Fibroblast of lung (primary cell): ENCODE measurements around the gene LTF. TPM values are rescaled to one million over a fixed set of nuclear protein-coding genes. Genes with fewer than 3 reads are reported as not detected.

ENCODE experiments used
- DNase-seq, 2 donors: peaks; one replicate each; pipeline versions ENCODE4 v3.0.0 to v3.0.0-alpha.2; 2010; ENCODE audit warnings: low read depth in 2 of 2
- H2AFZ ChIP-seq: 2 replicates; pipeline ENCODE4 v1.5.1; 2012; ENCODE audit warnings: low read length, control low read depth, inconsistent platforms
- H3K27ac ChIP-seq: 2 replicates; pipeline ENCODE4 v1.5.1; 2011; ENCODE audit warnings: low read length, control low read depth; ENCODE audit not compliant: insufficient read depth
- H3K27me3 ChIP-seq: 2 replicates; pipeline ENCODE4 v1.5.1; 2011; ENCODE audit warnings: mild to moderate bottlenecking, low read length; ENCODE audit not compliant: control insufficient read depth, insufficient read depth
- H3K36me3 ChIP-seq: 2 replicates; pipeline ENCODE4 v1.5.1; 2011; ENCODE audit warnings: low read length; ENCODE audit not compliant: control insufficient read depth, insufficient read depth
- H3K4me1 ChIP-seq: 2 replicates; pipeline ENCODE4 v1.5.1; 2011; ENCODE audit warnings: low read length; ENCODE audit not compliant: control insufficient read depth, insufficient read depth; ENCODE audit errors: extremely low read depth
- H3K4me2 ChIP-seq: 2 replicates; pipeline ENCODE4 v1.5.1; 2011; ENCODE audit warnings: low read length, control low read depth; ENCODE audit not compliant: insufficient read depth; ENCODE audit errors: extremely low read depth
- H3K4me3 ChIP-seq, 4 experiments: fragments of 200-600 bp in 1 of 4; sonication (generic) in 1 of 4; replicated peaks in 1 of 4; 2 replicates each; pipeline ENCODE4 v1.5.1; 2011 to 2016; ENCODE audit warnings: low read length in 4 of 4, low read depth in 3 of 4, mild to moderate bottlenecking in 3 of 4, control low read depth in 2 of 4, inconsistent platforms in 1 of 4, mixed read lengths in 1 of 4; ENCODE audit not compliant: insufficient read depth in 1 of 4; ENCODE audit errors: control extremely low read depth in 1 of 4
- H3K79me2 ChIP-seq: 2 replicates; pipeline ENCODE4 v1.5.1; 2012; ENCODE audit warnings: mild to moderate bottlenecking, low read length, inconsistent platforms; ENCODE audit not compliant: control insufficient read depth, insufficient read depth
- H3K9ac ChIP-seq: 2 replicates; pipeline ENCODE4 v1.5.1; 2011; ENCODE audit warnings: mild to moderate bottlenecking, low read length, control low read depth; ENCODE audit not compliant: insufficient read depth
- H3K9me3 ChIP-seq: 2 replicates; pipeline ENCODE4 v1.5.1; 2012; ENCODE audit warnings: low read depth, low read length; ENCODE audit not compliant: control insufficient read depth, insufficient read depth
- H4K20me1 ChIP-seq: 2 replicates; pipeline ENCODE4 v1.5.1; 2011; ENCODE audit warnings: low read length; ENCODE audit not compliant: control insufficient read depth, insufficient read depth; ENCODE audit errors: extremely low read depth
- CTCF ChIP-seq, 2 donors: IDR thresholded peaks in 1 of 2; conservative IDR thresholded peaks in 1 of 2; 1 replicate in 1 of 2; 2 replicates in 1 of 2; pipeline ENCODE4 v1.5.1; 2011 to 2012; ENCODE audit warnings: low read length in 2 of 2, control low read depth in 1 of 2, inconsistent platforms in 1 of 2, low read depth in 1 of 2, mild to moderate bottlenecking in 1 of 2
- EZH2 ChIP-seq: IDR thresholded peaks from 2 replicates; pipeline ENCODE4 v1.5.1; 2012; ENCODE audit warnings: low read length, control low read depth, mild to moderate bottlenecking; ENCODE audit errors: missing control alignments
- polyA plus RNA-seq, 2 donors: library from polyadenylated mRNA; depleted of rRNA in 1 of 2; stranded (reverse) in 1 of 2; unstranded in 1 of 2; fragments of >200 nt; gene quantifications; 2 replicates each; pipeline ENCODE4 v1.2.1, GENCODE V29; 2011 to 2012; ENCODE audit warnings: missing spikeins in 1 of 2
- total RNA-seq: library from RNA; depleted of rRNA; stranded (reverse); fragments of >200 nt; gene quantifications from 2 replicates; pipeline ENCODE4 v1.2.1, GENCODE V29; 2014

The LTF gene
- total and polyA plus RNA-seq, 2 donors (not counting 1 experiment from before 2014, with no cell fraction given) = not detected

- TF ChIP-seq CTCF (conservative IDR thresholded peaks at IDR 0.05 in 1 of 2, IDR thresholded peaks at IDR 0.05 in 1 of 2; ENCODE audit: low read depth in 1 of 2, low read length in 2 of 2) (no peak), EZH2 (peak; percentile 59)
- Histone ChIP-seq H4K20me1 (no peaks in the 10 kb centered on the region), H3K79me2 (no peaks in the 10 kb centered on the region), H3K27ac (no peak overlapping the region), H3K9ac (no peak overlapping the region), H3K4me1 (no peaks in the 10 kb centered on the region), H3K27me3 (peaks cover 22% of the 10 kb centered on the region), H3K4me3 (no peak overlapping the region), H2AFZ (no peak overlapping the region), H3K9me3 (no peaks in the 10 kb centered on the region), H3K36me3 (no peaks in the 10 kb centered on the region), H3K4me2 (no peak overlapping the region)
- no peak for DNase-seq
Measured at GRCh38 chr3:46463868-46464241, 850 bp downstream of the LTF start.

- no peaks in the 10 kb centered on the region for H3K36me3 ChIP-seq
- H3K9me3 ChIP-seq = no peaks in the 10 kb centered on the region
- H3K27ac ChIP-seq = no peak overlapping the region
- no peaks in the 10 kb centered on the region for H3K4me1 ChIP-seq
- H3K79me2 ChIP-seq = no peaks in the 10 kb centered on the region
- no peak overlapping the region for H3K4me2 ChIP-seq
- H3K4me3 ChIP-seq = no peak overlapping the region
- H3K27me3 ChIP-seq = peaks cover 22% of the 10 kb centered on the region
- no peak overlapping the region for H3K9ac ChIP-seq
- DNase-seq = no peak
- H4K20me1 ChIP-seq = no peaks in the 10 kb centered on the region
- no peak for TF ChIP-seq CTCF (conservative IDR thresholded peaks at IDR 0.05 in 1 of 2, IDR thresholded peaks at IDR 0.05 in 1 of 2; ENCODE audit: low read depth in 1 of 2, low read length in 2 of 2)
- no peak for TF ChIP-seq EZH2
- H2AFZ ChIP-seq = no peak overlapping the region
Measured at GRCh38 chr3:46463120-46463867, 1.4 kb downstream of the LTF start.

- Histone ChIP-seq H3K9ac (no peak overlapping the region), H4K20me1 (no peaks in the 10 kb centered on the region), H3K27me3 (peaks cover 22% of the 10 kb centered on the region), H3K4me2 (no peak overlapping the region), H3K4me1 (no peaks in the 10 kb centered on the region), H3K4me3 (no peak overlapping the region), H3K9me3 (no peaks in the 10 kb centered on the region), H3K79me2 (no peaks in the 10 kb centered on the region), H3K36me3 (no peaks in the 10 kb centered on the region), H2AFZ (no peak overlapping the region), H3K27ac (no peak overlapping the region)
- TF ChIP-seq EZH2 = no peak
- no peak for TF ChIP-seq CTCF (conservative IDR thresholded peaks at IDR 0.05 in 1 of 2, IDR thresholded peaks at IDR 0.05 in 1 of 2; ENCODE audit: low read depth in 1 of 2, low read length in 2 of 2)
- DNase-seq = no peak
Measured at GRCh38 chr3:46462511-46462910, 2.2 kb downstream of the LTF start.
